Kidney epithelial cell (primary cell): ENCODE results near the gene NUBP2. TPM values are rescaled to one million over a fixed set of nuclear protein-coding genes. Genes with fewer than 3 reads are reported as not detected.

Experiments
- DNase-seq: peaks from one replicate; pipeline ENCODE4 v3.0.0-alpha.2; 2010; ENCODE audit warnings: low read depth
- H3K27me3 ChIP-seq: 2 replicates; pipeline ENCODE4 v1.6.0; 2011; ENCODE audit warnings: low read length; ENCODE audit not compliant: control insufficient read depth, insufficient read depth
- H3K36me3 ChIP-seq: 2 replicates; pipeline ENCODE4 v1.5.1; 2011; ENCODE audit warnings: low read length; ENCODE audit not compliant: control insufficient read depth, insufficient read depth
- H3K4me3 ChIP-seq: 2 replicates; pipeline ENCODE4 v1.5.1; 2011; ENCODE audit warnings: low read depth, mild to moderate bottlenecking, control low read depth, low read length
- total RNA-seq: library from RNA; depleted of rRNA; stranded (reverse); fragments of >200 nt; gene quantifications from 2 replicates; pipeline ENCODE4 v1.2.3, GENCODE V29; 2015
- TF ChIP-seq, protein P1 (sequence below): IDR thresholded peaks from 2 replicates; pipeline ENCODE4 v1.5.1; 2011; ENCODE audit warnings: mild to moderate bottlenecking, moderate library complexity, low read length, control low read depth, inconsistent platforms; ENCODE audit not compliant: insufficient read depth, poor library complexity, severe bottlenecking

NUBP2 gene
- total RNA-seq, 1 donor from 2014 or later = 187 TPM

DNA sequence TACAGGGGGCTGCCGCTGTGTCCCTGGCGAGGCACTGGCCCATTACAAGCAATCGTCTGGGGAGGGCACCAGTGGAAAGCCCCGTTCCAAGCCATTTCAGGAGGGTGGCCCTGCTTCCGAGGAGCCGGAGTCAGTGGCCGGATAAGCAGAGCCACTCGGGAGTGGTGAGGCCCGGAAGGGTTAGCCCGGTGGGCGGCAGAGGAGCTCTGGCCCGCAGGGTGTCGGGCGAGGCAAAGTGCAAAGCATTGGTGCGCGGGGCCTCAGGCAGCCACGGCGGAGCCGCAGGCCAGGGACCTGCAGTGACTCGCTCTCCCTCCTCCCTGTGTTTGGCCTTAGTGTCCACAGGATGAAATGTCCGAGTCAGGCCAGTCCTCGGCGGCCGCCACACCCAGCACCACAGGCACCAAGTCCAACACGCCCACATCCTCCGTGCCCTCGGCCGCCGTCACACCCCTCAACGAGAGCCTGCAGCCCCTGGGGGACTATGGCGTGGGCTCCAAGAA lies 36.0 kb upstream of the NUBP2 start:
- Histone ChIP-seq H3K27me3 (no peaks in the 10 kb centered on the region), H3K4me3 (no peak overlapping the region), H3K36me3 (peaks cover 1% of the 10 kb centered on the region)
- TF ChIP-seq, protein P1, sequence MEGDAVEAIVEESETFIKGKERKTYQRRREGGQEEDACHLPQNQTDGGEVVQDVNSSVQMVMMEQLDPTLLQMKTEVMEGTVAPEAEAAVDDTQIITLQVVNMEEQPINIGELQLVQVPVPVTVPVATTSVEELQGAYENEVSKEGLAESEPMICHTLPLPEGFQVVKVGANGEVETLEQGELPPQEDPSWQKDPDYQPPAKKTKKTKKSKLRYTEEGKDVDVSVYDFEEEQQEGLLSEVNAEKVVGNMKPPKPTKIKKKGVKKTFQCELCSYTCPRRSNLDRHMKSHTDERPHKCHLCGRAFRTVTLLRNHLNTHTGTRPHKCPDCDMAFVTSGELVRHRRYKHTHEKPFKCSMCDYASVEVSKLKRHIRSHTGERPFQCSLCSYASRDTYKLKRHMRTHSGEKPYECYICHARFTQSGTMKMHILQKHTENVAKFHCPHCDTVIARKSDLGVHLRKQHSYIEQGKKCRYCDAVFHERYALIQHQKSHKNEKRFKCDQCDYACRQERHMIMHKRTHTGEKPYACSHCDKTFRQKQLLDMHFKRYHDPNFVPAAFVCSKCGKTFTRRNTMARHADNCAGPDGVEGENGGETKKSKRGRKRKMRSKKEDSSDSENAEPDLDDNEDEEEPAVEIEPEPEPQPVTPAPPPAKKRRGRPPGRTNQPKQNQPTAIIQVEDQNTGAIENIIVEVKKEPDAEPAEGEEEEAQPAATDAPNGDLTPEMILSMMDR = no peak
- DNase-seq = no peak

DNA sequence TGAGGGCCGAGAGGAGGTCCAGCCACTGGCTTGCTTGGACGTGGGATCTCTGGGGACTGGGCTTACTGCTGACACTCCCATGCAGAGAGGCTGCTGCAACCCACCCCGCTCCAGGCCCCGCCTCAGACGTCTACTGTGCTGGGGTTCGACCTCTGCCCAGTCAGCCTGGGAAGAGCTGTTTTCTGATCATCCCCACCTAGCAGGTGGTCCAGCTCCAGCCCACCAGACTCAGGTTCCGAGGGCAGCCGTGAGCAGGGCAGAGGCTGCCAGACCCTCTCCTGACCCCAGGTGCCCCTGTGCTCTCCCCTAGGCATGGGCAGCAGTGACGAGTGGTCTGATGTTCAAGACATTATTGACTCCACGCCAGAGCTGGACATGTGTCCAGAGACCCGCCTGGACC lies 34.8 kb upstream of the NUBP2 start:
- Histone ChIP-seq H3K4me3 (no peak overlapping the region), H3K27me3 (no peaks in the 10 kb centered on the region), H3K36me3 (peaks cover 1% of the 10 kb centered on the region)
- TF ChIP-seq, protein P1 = no peak
- no peak for DNase-seq

DNA sequence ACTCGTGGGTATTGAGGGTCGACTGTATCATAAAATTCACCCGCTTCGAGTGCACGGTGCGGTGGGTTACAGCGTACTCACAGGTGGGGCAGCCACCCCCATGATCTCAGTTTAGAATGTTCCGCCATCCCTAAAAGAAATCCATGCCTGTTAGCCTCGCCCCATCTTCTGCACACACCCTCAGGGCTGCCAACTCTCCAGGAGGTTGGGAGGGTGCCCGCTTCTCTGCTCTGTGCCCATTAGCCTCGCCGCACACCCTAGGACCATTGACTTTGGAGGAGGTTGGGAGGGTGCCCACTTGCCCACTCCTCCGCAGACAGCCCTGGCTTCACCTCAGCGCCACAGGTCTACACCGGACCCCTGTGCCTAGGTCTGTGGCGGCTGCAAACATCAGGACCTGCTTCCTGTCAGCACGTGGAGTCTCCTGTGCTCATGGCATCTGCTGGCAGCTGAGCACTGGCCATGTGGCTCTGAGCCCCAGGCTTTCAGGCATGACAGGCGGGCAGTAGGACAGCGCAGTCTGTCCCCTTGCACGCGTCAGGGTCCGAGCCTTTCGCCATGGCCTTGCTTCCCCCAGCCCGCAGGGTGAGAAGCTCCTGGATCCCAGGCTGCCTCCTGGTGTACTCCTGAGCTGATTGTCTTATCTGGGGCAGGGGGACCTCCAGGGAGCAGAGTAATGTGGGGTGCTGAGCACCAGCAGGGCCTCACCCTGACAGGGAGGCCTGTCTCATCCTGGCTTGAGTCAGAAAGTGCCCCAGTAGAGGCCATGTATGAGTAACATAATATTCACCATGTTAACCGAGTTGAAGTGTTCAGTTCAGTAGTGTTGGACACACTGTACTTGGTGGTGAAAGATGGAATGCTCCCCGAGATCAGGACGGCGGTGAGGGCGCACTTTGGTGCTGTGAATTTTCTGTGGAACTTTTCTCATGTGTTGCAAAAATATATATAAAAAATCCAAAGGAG lies 33.3 kb upstream of the NUBP2 start:
- H3K4me3 ChIP-seq = no peak overlapping the region
- no peak for DNase-seq
- peaks cover 1% of the 10 kb centered on the region for H3K36me3 ChIP-seq
- H3K27me3 ChIP-seq = no peaks in the 10 kb centered on the region
- TF ChIP-seq, protein P1 = no peak

DNA sequence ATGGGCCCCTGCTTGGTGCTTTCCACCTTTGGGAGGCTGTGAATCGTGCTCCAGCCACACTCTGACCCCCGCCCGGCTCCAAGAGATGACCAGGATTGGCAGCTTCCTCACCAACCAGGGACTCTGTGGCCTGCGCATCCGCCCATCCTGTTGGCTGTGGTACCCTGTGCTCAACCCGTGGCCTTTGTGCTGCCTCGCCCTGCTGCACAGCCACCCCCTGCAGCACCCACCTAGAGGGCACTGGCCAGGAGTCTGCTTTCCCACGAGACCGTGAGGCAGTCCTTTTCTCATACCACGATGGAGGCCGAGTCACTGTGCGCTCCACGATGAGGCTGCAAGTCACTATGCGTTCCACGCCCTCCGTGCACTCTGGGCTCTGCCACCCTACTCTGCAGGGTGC lies 30.8 kb upstream of the NUBP2 start:
- DNase-seq = no peak
- no peak overlapping the region for H3K4me3 ChIP-seq
- H3K27me3 ChIP-seq = no peaks in the 10 kb centered on the region
- peaks cover 3% of the 10 kb centered on the region for H3K36me3 ChIP-seq
- TF ChIP-seq, protein P1 = no peak

DNA sequence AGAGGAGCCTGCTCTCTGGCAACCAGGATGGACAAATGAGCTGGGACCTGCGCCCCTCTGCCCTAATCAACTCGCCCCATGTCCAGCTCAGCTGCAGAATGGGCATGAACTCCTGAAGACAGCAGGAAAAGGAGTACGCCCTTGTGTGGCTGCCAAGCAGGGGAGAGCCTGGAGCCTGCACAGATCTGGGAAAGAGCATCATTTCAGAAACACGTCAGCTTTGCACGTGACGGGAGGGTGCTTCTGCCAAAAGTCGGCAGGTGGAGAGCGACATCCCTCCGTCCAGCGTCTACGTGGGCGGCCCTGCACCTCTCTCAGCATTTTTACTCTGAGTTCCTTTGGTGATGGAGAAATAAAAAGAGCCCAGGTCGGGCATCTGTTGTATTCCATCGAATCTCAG lies 29.9 kb upstream of the NUBP2 start:
- no peak overlapping the region for H3K4me3 ChIP-seq
- no peak for DNase-seq
- peaks cover 3% of the 10 kb centered on the region for H3K36me3 ChIP-seq
- H3K27me3 ChIP-seq = no peaks in the 10 kb centered on the region
- TF ChIP-seq, protein P1 = no peak
